Raji (cell line): ENCODE data around the gene FMO5.

Experiments
- POLR2A ChIP-seq: IDR thresholded peaks from 2 replicates; pipeline ENCODE4 v1.6.1; 2011; ENCODE audit warnings: low read depth, low read length, control low read depth; ENCODE audit not compliant: insufficient read depth

The FMO5 gene

GRCh38 chr1:147225193-147225730, at the start of gene FMO5:
Gene FMO5, minus strand, starts transcription at chr1:147225339. Its CDS starts 310 bp downstream, at chr1:147225029.
- no peak for TF ChIP-seq POLR2A

- TF ChIP-seq POLR2A = no peak
Observed at GRCh38 chr1:147273409-147274336, 48.5 kb upstream of the FMO5 start.

- TF ChIP-seq POLR2A = no peak
Observed at GRCh38 chr1:147272042-147272441, 46.9 kb upstream of the FMO5 start.

- TF ChIP-seq POLR2A = no peak
Observed at GRCh38 chr1:147270721-147271120, 45.6 kb upstream of the FMO5 start.

- no peak for TF ChIP-seq POLR2A
Observed at GRCh38 chr1:147267711-147268110, 42.6 kb upstream of the FMO5 start.

- no peak for TF ChIP-seq POLR2A
Observed at GRCh38 chr1:147266381-147266780, 41.2 kb upstream of the FMO5 start.

- TF ChIP-seq POLR2A = no peak
Observed at GRCh38 chr1:147264158-147264768, 39.1 kb upstream of the FMO5 start.

GRCh38 chr1:147260956-147261355, 35.8 kb upstream of the FMO5 start:
- TF ChIP-seq POLR2A = no peak

- TF ChIP-seq POLR2A = no peak
Observed at GRCh38 chr1:147252540-147252939, 27.4 kb upstream of the FMO5 start.

- no peak for TF ChIP-seq POLR2A
Observed at GRCh38 chr1:147247656-147248238, 22.6 kb upstream of the FMO5 start.

GRCh38 chr1:147246910-147247655, 21.9 kb upstream of the FMO5 start:
- TF ChIP-seq POLR2A = no peak

GRCh38 chr1:147246044-147246690, 21.0 kb upstream of the FMO5 start:
- TF ChIP-seq POLR2A = no peak

- no peak for TF ChIP-seq POLR2A
Observed at GRCh38 chr1:147245586-147246021, 20.5 kb upstream of the FMO5 start.

- no peak for TF ChIP-seq POLR2A
Observed at GRCh38 chr1:147245129-147245528, 20.0 kb upstream of the FMO5 start.
